HG03457 (cell line): ENCODE data around the gene P2RX2.

Experiments used
- ATAC-seq: cut with Tn5 transposase; IDR thresholded peaks from one replicate; pipeline ENCODE4 v1.9.1; 2021; ENCODE audit warnings: moderate number of reproducible peaks; ENCODE audit not compliant: unreplicated experiment

P2RX2 gene

GRCh38 chr12:132635076-132635955 lies 16.7 kb downstream of the P2RX2 start:
- no peak for ATAC-seq

GRCh38 chr12:132637811-132638210 lies 19.2 kb downstream of the P2RX2 start:
- no peak for ATAC-seq

- no peak for ATAC-seq
Measured at GRCh38 chr12:132638541-132639408, 20.2 kb downstream of the P2RX2 start.

DNA sequence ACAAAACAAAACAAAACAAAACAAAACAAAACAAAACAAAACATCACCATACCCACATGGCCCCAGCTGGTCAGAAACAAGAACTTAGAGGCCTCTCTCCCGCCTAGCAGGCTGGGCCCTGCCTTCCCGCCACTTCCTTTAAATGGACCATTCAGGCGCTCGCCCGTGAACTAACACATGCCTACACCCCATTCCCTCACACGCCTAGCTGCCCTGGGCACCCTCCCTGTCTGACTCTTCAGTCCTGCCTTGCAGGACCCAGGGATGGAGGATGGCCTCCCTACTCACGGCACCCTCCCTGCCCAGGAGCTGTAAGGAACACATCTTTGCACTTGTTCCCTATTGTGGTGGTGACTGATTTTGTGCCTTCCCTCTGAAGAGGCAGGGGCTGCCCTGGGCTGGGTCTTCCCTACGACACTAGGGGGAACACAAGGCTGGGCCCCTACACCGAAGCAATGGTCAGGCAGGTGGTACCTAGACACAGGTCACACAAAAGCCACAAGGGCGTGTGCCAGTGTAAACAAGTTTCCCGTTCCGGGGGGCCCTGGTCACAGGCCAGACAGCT lies 21.5 kb downstream of the P2RX2 start:
- ATAC-seq = no peak

GRCh38 chr12:132640936-132641335 lies 22.4 kb downstream of the P2RX2 start:
- ATAC-seq = no peak

- ATAC-seq = no peak
Measured at GRCh38 chr12:132641811-132642650, 23.5 kb downstream of the P2RX2 start.

DNA sequence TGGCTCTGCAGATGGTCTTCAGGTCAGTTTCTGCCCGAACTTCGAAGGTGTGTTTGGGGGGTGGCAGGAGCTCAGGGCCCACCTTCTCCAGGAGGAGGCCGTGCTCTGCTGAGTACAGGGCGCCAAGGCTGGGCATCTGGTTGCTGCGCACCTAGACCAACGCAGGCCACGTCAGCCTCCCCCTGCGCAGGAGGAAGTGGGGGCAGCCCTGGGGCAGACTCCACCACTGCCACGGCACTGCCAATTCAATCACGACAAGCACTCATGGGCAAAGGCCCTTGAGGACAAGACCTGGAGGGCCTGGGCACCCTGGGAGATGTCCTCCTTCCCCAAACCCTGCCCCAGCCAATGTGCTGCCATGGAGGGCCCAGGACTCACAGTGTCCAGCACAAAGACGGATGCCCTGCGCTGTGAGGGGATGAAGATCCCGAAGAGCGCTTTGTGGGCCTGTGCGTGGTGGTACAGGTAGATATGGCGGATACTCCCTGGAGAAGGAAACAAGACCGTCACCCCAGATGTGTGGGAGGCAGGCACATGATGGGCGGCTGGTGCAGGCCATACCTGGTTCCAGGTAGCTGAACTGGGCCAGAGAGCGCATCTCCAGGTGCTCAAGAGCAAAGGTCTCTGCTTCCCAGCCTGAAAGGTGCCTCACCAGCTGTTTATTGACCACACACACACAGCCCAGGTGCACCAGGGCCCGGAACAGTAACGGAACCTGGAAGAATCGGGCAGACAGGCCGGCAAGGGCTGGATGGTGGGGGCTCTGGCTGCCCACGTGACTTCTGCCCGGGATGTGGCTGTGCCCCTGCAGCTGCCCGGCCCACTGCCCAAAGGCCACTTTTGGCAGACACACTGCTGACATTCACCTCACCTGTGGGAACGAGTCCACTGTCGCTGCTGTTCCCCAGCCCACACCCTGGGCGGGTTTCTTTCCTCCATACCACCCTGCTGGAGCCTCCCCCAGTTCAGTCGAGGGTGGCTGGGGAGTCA lies 24.6 kb downstream of the P2RX2 start:
- no peak for ATAC-seq

DNA sequence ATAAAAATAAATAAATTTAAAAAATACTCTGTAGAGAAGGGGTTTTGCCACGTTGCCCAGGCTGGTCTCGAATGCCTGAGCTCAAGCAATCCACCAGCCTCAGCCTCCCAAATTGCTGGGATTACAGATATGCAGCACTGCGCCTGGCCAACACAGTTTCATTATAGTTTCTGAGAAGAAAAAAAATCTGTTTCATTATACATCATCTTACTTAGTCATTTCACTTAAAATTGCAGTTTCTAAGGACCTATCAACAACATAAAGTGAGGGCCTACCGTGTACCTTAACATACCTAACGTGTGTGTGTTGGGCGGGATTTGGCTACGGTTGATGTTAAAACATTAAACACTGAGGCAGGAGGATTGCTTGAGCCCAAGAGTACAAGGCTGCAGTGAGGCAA lies 28.3 kb downstream of the P2RX2 start:
- no peak for ATAC-seq

DNA sequence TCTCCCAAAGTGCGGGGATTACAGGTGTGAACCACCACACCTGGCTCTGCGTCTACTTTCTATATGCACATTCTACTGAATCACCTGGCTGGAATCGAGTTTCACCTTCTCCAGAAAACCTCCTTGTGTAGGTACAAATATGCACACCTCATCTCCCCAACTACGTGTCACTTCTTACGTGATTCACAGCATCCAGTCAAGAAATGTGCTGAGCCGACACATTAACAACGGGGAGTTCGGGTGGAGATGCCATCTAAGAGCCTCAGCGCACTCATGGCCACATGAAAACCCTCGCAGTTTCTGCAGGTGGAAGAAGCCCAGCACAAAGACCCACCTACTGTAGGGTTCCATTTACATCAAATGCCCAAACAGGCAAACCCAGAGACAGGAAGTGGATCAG lies 29.3 kb downstream of the P2RX2 start:
- no peak for ATAC-seq

DNA sequence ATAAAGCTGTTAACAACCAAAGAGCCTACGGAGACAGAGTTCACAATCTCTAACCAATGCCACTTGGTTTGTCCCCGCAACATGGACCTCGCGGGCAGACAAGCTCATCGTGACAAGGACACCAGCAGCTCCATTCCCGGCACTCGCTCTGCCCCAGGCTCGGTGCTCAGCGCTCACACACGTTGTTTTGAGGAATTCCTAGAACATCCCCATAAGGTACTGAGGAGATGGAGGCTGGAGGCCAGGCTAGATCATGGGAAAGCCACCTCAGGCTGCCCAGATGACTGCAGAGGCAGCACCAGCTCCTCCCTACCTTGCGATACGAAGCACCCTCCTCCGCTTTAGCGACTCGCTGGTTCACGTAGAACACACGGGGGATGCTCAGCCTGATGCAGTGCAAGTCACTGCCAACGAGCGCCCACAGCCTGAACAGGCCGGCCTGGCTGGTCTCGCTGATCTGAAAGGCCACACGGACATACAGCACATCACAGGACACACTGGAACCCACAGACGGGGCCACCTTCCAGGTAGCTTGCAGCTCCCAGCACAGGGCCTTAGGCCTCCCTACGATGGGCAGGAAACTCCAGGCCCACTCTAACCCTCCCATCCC lies 30.1 kb downstream of the P2RX2 start:
- ATAC-seq = no peak

DNA sequence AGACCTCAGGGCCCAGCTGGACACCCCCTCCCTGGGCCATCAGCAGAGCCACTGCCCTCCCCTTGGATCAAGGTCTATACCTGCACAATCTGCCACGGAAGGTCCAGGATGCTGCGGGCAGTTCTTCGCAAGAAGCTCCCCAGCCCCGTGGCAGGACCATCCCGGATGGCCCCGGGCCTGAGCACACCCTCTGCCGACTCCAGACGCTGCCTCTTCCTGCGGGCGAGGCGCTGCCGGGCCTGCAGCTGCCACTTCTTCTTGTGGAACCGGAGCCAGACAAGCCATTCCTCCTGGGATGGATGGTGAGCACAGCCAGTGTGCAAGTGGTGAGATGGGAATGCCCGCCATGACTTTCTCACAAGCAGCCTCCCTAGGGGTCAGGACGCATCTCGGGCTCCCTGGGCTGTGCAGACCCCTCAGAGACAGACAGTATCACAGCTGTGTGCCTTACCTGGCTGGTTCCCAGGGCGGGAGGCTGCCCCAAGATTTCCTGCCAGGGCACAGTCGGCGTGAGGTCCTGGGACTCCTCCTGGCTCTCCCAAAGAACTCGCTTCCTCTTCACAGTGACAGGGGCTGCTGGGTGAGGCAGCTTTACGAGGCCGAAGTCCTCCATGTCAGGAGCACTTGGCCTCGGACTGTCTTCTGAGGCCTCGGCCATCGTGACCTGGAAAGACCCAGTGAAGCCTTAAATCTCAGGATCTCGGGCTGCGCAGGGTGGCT lies 30.8 kb downstream of the P2RX2 start:
- no peak for ATAC-seq

- ATAC-seq = no peak
Measured at GRCh38 chr12:132651444-132652100, 33.0 kb downstream of the P2RX2 start.

DNA sequence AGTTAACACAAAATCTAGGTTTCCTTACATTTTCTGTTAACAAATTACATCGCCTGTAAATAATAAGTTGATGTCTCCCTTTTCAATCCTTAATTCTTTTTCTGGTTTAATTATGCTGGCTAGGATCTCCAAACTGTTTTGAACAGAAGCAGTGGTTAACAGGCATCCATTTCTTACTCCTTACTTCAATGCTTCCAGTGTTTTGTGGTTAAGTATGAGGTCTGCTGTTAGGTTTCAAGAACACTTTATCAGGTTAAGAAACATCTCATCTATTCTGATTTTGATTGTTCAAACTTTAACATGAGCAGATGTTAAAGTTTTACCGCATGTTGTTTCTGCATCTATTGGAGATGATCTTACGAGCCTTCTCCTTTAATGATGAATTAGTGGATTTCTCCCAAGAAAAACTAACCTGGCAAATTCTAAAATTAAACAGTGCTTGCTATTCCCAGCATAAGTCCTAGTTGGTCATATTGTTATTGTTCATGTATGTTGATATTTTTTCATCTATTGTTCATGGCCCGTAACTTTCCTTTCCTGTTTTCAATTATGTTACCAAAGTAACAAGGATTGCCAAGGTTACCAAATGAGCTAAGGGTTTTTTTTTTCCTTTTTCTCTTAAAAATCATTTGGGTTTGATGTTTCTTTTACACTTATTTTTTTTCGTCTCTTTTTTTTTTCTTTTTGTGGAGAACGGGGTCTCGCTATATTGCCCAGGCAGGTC lies 35.2 kb downstream of the P2RX2 start:
- no peak for ATAC-seq

GRCh38 chr12:132657004-132657727 lies 38.6 kb downstream of the P2RX2 start:
- no peak for ATAC-seq

GRCh38 chr12:132658149-132658894 lies 39.7 kb downstream of the P2RX2 start:
- no peak for ATAC-seq

- ATAC-seq = no peak
Measured at GRCh38 chr12:132659146-132659545, 40.6 kb downstream of the P2RX2 start.
